Measurements from ENCODE around the gene TTBK2.
"Not testable (repeated sequence)": the region's sequence is repeated elsewhere in the genome, so short reads cannot be mapped to it uniquely, and the experiment has no call there.

Gene TTBK2

DNA sequence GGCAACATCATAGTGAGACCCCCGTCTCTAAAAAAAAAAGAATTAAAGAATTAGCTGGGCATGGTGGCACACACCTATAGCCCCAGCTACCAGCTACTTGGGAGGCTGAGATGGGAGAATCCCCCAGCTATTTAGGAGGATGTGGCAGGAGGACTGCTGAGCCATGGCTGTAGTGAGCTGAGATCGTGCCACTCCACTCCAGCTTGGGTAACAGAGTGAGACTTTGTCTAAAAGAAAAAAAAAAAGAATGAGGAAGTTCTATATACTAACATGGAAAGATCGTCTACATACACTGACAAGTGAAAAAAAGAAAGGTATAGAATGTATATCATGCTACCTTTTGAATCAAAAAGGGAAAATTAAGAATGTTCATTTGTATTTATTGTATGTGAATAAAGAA, 99.8 kb downstream of the TTBK2 start:
- DNase-seq, result no peak

DNA sequence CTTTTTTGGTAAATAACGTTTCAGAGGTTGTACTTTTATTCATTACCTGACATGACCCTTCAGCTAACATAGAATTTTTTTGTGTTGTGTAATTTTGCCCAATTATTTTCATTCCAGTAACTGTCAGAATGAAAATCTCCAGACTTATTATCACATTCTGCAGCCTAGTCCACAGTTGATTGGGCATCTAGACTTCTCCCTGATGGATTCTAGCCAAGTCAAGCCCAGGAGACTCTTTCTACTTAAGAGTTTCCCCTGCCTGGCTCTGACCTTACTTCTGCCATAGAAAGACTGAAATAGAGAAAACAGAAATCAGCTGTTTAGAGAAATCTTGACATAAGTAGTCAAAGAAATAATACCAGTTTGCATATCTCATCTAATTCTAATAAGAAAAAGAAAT, 100.8 kb downstream of the TTBK2 start:
- DNase-seq, result no peak

- DNase-seq, result no peak
These were observed 109.1 kb downstream of the TTBK2 start for GRCh38 chr15:42811433-42811832.

DNA sequence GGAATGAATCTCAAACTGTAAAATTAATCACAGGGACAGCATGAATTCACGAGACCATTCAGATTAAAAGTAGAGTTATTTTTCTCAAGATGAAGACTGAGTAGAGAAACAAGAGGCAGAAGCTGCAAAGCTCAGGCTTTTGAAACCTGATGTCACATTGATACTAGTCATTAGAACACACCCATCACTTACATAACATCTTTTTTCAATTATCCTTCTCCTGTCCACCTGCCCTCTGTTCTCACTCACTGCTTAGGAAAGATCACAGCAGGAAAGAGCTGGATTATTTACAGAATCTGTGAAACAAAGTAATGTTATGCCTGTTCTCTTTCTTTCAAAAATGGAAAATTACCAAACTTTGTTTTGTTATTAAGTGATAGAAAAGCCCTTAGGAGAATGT, 111.7 kb downstream of the TTBK2 start:
- DNase-seq, result no peak

DNA sequence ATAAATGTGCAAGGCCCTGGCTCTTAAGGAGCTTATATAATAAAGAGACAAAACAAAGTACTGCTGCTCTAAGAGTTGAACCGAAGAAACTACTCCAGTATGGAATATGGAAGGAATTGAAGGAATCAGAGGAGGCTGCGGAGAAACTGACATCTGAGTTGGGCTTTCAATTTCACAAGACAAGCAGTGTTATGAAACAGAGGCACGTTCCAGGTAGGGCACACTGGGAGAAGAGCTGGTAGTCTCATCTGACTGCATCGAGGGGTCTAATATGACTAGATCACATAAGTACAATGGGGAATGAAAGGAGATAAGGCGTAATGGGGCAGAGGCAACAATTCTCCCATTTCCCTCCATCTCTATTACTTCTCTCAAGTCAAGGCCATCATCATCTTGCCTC, 115.3 kb downstream of the TTBK2 start:
- no peak for DNase-seq

DNA sequence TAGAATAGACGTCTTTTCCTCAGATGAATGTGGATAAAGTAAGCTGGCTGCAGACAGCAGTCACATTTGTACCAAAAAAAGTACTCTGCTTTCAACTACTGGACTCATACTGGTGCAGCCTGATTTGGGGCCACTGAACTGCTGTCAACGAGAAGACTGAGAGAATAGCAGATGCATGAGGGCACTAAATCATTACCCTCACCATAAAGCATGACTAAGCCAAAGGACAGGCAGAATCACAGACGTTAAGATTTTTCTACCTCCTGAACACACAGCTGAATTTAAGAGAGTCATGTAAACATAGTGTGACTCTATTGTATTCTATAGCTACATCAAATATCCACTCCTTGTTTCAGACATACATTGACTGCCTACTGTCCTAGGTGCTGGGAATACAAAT, 115.8 kb downstream of the TTBK2 start:
- DNase-seq, result no peak

GRCh38 chr15:42803436-42803835, 117.1 kb downstream of the TTBK2 start:
- DNase-seq, result no peak

GRCh38 chr15:42802168-42802567, 118.4 kb downstream of the TTBK2 start:
- no peak for DNase-seq

GRCh38 chr15:42800731-42801474, 119.7 kb downstream of the TTBK2 start:
- DNase-seq, result no peak

DNA sequence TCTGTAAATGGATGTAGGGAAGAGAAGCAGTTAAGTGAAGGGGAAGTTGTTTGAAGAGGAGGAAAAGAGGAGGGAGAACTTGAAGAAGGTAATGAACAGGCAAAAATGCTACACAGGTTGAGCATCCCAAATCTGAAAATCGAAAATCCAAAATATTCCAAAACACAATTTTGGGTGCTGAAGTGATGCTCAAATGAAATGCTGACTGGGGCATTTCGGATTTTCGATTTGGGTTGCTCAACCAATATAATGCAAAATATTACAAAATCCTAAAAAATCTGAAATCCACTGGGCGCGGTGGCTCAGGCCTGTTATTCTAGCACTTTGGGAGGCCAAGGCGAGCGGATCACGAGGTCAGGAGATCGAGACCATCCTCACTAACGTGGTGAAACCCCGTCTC, 121.8 kb downstream of the TTBK2 start:
- no peak for DNase-seq

DNA sequence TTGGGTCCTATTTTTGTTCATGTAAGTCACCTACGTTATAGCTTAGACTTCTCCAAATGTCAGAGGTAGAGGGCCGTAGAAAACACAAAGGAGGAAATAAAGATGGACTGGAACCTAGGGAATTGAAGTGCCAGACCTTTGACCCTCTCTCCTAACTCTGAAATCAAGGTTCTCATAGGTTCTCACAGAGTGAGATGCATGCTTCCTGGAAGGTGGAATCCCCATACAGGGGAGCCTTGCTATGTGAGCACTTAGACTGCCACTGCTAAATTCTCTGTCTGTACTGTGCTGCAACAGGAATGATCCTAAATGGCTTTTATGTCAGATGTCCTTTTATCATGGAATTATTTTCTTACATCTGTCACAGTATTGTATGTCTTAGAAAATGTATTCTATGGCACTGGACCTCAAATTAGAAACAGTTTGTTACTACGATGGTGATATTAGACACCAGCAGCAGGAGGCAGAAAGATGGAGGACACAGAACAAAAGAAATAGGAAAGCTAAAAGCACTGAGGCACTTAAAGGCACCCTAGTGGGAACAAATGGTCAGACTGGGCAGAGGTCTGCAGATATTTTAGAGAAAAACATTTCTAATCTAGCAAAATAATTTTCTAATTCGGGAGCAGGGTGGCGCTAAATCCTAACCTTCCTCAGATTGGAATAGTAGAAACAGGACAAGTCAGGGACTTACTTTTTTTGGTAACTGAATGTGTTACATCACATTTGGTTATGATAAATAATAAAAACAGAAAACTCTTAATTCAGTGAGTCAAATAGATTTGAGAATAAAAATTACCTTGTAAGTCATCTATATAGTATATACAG, 123.4 kb downstream of the TTBK2 start:
- no peak for DNase-seq

GRCh38 chr15:42788725-42789124, 131.9 kb downstream of the TTBK2 start:
- DNase-seq, result no peak

DNA sequence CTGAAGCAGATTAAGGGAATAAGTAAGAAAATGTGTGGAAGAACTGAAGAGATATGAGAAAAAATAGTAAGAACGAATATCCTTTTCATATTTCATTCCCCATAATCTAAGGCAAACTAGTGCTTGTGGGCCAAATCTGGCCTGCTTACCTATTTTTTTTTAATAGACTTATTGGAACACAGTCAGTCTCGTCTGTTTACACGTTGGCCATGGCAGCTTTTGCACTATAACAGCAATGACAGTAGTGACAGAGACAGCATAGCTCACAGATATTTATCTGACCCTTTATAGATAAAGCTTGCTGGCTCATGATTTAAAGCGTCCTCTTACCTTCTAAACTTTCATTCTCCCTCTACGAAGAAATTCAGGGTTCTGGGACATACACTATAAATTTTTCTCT, 133.6 kb downstream of the TTBK2 start:
- DNase-seq, result no peak

DNA sequence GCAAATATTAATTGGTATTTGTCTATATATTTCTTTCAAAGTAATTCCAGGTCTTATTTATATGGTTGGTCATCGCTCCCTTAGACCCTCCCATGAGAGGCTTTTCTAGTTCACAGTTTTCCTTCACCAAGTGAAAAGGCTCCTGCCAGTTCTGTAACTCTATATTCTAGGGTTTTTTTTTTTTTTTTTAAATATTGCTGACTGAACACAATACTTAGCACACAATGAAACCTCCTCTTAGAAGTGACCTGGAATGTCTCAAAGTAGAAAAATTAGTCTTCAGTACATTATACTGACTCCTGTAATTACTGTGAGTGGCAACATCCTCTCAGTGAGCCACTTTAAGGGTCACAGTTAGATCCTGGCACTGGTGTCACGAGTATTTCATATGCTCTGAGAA, 135.0 kb downstream of the TTBK2 start:
- no peak for DNase-seq

DNA sequence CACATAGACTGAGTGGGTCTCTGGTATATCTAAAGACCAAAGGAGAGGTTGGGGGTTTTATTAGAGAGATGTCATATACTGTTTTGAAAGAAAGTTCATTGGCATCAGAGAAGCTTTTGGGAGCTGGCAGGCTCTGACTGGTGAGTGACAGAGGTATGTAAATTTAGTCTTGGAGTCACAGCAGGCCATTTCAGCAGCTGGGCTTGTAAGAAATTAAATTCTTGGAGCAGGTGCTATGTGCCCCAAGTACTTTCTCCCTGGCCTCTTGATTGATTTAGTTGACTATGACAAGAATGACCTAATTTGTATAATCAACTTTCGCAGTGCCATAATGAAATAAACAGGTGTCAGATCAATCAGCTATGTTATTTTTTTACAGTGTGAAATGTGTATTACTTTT, 135.9 kb downstream of the TTBK2 start:
- no peak for DNase-seq

DNA sequence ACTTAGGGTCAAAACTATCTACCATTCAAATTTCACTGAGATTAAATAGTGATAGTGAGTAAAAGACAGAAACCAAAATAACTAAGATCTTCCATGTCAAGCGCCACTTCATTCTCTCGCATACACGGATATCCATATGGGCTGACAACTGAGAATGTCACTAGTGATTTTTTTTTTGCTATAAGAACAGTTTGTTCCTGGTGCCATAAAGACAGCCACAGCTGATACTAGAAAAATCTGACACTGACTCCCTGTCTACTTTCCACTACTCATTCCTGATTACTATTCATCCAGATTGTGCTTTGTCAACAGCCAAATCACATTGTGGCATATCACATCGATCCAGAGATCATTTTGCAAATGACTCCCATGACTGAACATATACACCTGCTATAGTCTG, 137.9 kb downstream of the TTBK2 start:
- DNase-seq, result no peak

GRCh38 chr15:42775416-42775815, 145.2 kb downstream of the TTBK2 start:
- DNase-seq, result no peak

GRCh38 chr15:42772901-42773300, 147.7 kb downstream of the TTBK2 start:
- no peak for DNase-seq

DNA sequence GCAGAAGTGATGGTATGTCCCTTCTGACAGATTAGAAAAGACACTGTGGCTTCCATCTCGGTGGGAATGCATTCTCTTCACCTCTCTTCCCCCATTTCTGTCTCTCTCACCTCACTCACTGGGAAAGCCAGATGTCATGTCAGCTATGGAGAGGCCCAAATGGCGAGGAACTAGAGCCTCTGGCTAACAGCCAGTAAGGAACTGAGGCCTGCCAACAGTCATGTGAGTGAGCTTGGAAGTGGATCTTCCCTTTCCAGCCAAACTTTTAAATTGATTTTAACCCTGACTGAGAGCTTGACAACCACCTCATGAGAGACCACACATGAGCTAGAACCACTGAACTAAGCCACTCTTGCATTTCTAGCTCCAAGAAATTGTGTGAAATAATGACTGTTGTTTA, 148.4 kb downstream of the TTBK2 start:
- no peak for DNase-seq

DNA sequence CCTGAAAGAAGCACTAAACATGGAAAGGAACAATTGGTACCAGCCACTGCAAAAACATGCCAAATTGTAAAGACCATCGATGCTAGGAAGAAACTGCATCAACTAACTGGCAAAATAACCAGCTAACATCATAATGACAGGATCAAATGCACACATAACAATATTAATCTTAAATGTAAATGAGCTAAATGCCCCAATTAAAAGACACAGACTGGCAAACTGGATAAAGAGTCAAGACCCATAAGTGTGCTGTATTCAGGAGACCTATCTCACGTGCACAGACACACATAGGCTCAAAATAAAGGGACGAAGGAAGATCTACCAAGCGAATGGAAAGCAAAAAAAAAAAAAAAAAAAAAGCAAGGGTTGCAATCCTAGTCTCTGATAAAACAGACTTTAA, 154.5 kb downstream of the TTBK2 start:
- not testable (repeated sequence) for DNase-seq

GRCh38 chr15:42764154-42764731, 156.3 kb downstream of the TTBK2 start:
- peak; percentile 9 for DNase-seq

GRCh38 chr15:42761813-42762212, 158.8 kb downstream of the TTBK2 start:
- DNase-seq, result not testable (repeated sequence)

- no peak for DNase-seq
These were observed 159.8 kb downstream of the TTBK2 start for GRCh38 chr15:42760759-42761158.

DNA sequence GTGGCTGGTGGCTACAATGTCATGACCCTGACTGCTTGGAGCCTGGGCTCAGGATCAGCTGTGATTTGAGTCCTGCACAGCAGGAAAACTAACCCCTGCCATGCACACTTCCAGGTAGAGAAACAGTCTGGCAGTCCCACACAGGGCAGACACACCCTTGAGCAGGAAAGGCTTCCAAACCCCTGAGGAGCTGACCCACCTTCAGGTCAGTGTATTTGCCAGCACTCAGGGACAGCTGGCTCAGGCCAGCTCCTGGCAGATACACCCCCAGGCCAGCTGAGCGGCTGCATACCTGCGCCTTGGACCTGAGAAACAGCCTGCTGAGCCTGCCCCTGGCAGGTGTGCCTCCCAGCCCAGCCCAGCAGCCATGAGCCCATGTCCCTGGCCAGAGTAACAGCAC, 161.5 kb downstream of the TTBK2 start:
- no peak for DNase-seq

Measured in activated gamma-delta T cell (primary cell).